RWPE2 (cell line): Measurements from ENCODE around the gene TEK.

Experiments used
- ATAC-seq: fragments of 200-7000 bp; cut with Tn5 transposase; 3 replicates; pipeline ENCODE4 v1.9.1; 2021; ENCODE audit warnings: low read depth
- DNase-seq: peaks from one replicate; pipeline ENCODE4 v3.0.0-alpha.2; 2020; ENCODE audit warnings: low spot score
- H3K27ac ChIP-seq: fragments of 450-650 bp; 2 replicates; pipeline ENCODE4 v1.5.1; 2017; ENCODE audit warnings: mild to moderate bottlenecking; ENCODE audit not compliant: poor library complexity, severe bottlenecking
- H3K27me3 ChIP-seq: fragments of 250-450 bp; sonication (Bioruptor Pico); 2 replicates; pipeline ENCODE4 v1.5.1; 2021; ENCODE audit warnings: mild to moderate bottlenecking, moderate library complexity; ENCODE audit not compliant: insufficient read depth, poor library complexity, severe bottlenecking
- H3K36me3 ChIP-seq: fragments of 250-450 bp; sonication (Bioruptor Pico); 2 replicates; pipeline ENCODE4 v1.5.1; 2020; ENCODE audit warnings: low read depth, mild to moderate bottlenecking, moderate library complexity
- H3K4me1 ChIP-seq: fragments of 250-450 bp; sonication (Bioruptor Pico); 2 replicates; pipeline ENCODE4 v1.5.1; 2021; ENCODE audit warnings: mild to moderate bottlenecking, moderate library complexity; ENCODE audit not compliant: insufficient read depth, poor library complexity, severe bottlenecking
- H3K4me3 ChIP-seq: fragments of 250-450 bp; sonication (Bioruptor Pico); 2 replicates; pipeline ENCODE4 v1.5.1; 2021; ENCODE audit warnings: mild to moderate bottlenecking, moderate library complexity; ENCODE audit not compliant: severe bottlenecking
- H3K9me3 ChIP-seq: fragments of 250-450 bp; sonication (Bioruptor Pico); 2 replicates; pipeline ENCODE4 v1.5.1; 2021; ENCODE audit warnings: mild to moderate bottlenecking, moderate library complexity; ENCODE audit not compliant: severe bottlenecking
- CTCF ChIP-seq: fragments of 450-650 bp; IDR thresholded peaks from one replicate; pipeline ENCODE4 v1.5.1; 2017; ENCODE audit warnings: mild to moderate bottlenecking, moderate library complexity; ENCODE audit not compliant: poor library complexity, severe bottlenecking

The TEK gene

GRCh38 chr9:27188426-27188825, 79.4 kb downstream of the TEK start:
- DNase-seq: no peak
- Histone ChIP-seq H3K27me3 (no peaks in the 10 kb centered on the region), H3K4me1 (peaks cover 5% of the 10 kb centered on the region), H3K36me3 (no peaks in the 10 kb centered on the region), H3K9me3 (no peaks in the 10 kb centered on the region), H3K27ac (no peak overlapping the region), H3K4me3 (no peak overlapping the region)
- no peak for TF ChIP-seq CTCF
- no peak for ATAC-seq

GRCh38 chr9:27189426-27189825, 80.4 kb downstream of the TEK start:
- DNase-seq: no peak
- no peak for ATAC-seq
- H3K27me3 ChIP-seq: no peaks in the 10 kb centered on the region
- no peak for TF ChIP-seq CTCF
- no peak overlapping the region for H3K4me3 ChIP-seq
- no peaks in the 10 kb centered on the region for H3K9me3 ChIP-seq
- H3K4me1 ChIP-seq: peaks cover 6% of the 10 kb centered on the region
- no peaks in the 10 kb centered on the region for H3K36me3 ChIP-seq
- H3K27ac ChIP-seq: no peak overlapping the region

- no peak for ATAC-seq
- no peak for DNase-seq
- no peak for TF ChIP-seq CTCF
- no peaks in the 10 kb centered on the region for H3K36me3 ChIP-seq
- H3K27me3 ChIP-seq: no peaks in the 10 kb centered on the region
- H3K4me1 ChIP-seq: peaks cover 14% of the 10 kb centered on the region
- no peaks in the 10 kb centered on the region for H3K9me3 ChIP-seq
- H3K27ac ChIP-seq: no peak overlapping the region
- no peak overlapping the region for H3K4me3 ChIP-seq
These were observed 83.4 kb downstream of the TEK start for GRCh38 chr9:27192291-27192960.

- no peak for TF ChIP-seq CTCF
- ATAC-seq: no peak
- Histone ChIP-seq H3K4me1 (peaks cover 14% of the 10 kb centered on the region), H3K27ac (peak overlapping the region; percentile 49), H3K9me3 (no peaks in the 10 kb centered on the region), H3K4me3 (no peak overlapping the region), H3K27me3 (no peaks in the 10 kb centered on the region), H3K36me3 (no peaks in the 10 kb centered on the region)
- no peak for DNase-seq
These were observed 84.9 kb downstream of the TEK start for GRCh38 chr9:27193886-27194285.

- H3K9me3 ChIP-seq: no peaks in the 10 kb centered on the region
- peaks cover 15% of the 10 kb centered on the region for H3K4me1 ChIP-seq
- H3K36me3 ChIP-seq: no peaks in the 10 kb centered on the region
- H3K27me3 ChIP-seq: no peaks in the 10 kb centered on the region
- peak overlapping the region; percentile 49 for H3K27ac ChIP-seq
- no peak for DNase-seq
- ATAC-seq: peak; percentile 93
- TF ChIP-seq CTCF: no peak
- H3K4me3 ChIP-seq: no peak overlapping the region
These were observed 85.5 kb downstream of the TEK start for GRCh38 chr9:27194401-27195091.
